Duodenal mucosa (tissue), 2 donors: ENCODE data around the gene MAD1L1.

Experiments
- H3K27ac ChIP-seq: one replicate; pipeline ENCODE4 v1.7.0; 2013; ENCODE audit warnings: low read depth, low read length
- H3K27me3 ChIP-seq, 2 donors: one replicate each; pipeline ENCODE4 v1.7.0; 2013; ENCODE audit warnings: low read length in 2 of 2, control low read depth in 1 of 2; ENCODE audit not compliant: insufficient read depth in 2 of 2, control insufficient read depth in 1 of 2
- H3K36me3 ChIP-seq, 2 donors: one replicate each; pipeline ENCODE4 v1.7.0; 2013; ENCODE audit warnings: low read length in 2 of 2, control low read depth in 1 of 2; ENCODE audit not compliant: insufficient read depth in 2 of 2, control insufficient read depth in 1 of 2
- H3K4me1 ChIP-seq, 2 donors: one replicate each; pipeline ENCODE4 v1.7.0; 2013; ENCODE audit warnings: low read length in 2 of 2, control low read depth in 1 of 2; ENCODE audit not compliant: insufficient read depth in 2 of 2, control insufficient read depth in 1 of 2
- H3K4me3 ChIP-seq, 2 donors: one replicate each; pipeline ENCODE4 v1.7.0; 2013; ENCODE audit warnings: low read length in 2 of 2, low read depth in 1 of 2
- H3K9ac ChIP-seq, 2 donors: one replicate each; pipeline ENCODE4 v1.7.0; 2013; ENCODE audit warnings: low read length in 2 of 2, low read depth in 1 of 2
- H3K9me3 ChIP-seq, 2 donors: one replicate each; pipeline ENCODE4 v1.7.0; 2013; ENCODE audit warnings: low read length in 2 of 2, control low read depth in 1 of 2; ENCODE audit not compliant: control insufficient read depth in 1 of 2

The MAD1L1 gene

DNA sequence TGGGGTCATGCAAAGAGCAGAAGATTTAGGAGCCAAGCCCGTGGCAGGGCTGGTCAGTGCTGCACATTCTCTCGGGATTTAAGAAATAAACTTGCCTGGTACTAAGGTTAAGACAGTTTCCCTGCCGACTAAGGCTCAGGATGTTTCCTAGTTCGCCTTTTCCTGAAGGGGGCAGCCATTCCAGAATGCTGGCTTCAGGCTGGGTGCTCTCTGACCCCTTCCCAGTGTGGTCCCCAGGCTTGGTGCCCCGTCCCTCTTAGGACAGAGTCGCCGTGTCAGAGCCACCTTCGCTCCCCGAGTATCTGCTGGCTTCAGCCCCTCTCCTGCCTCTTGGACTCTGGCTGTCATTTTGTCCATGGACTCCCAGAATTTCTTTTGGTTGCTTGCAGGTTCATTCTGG is 445.5 kb downstream of the MAD1L1 start:
- no peaks in the 10 kb centered on the region for H3K36me3 ChIP-seq
- H3K9me3 ChIP-seq = no peaks in the 10 kb centered on the region
- H3K27ac ChIP-seq = no peak overlapping the region

DNA sequence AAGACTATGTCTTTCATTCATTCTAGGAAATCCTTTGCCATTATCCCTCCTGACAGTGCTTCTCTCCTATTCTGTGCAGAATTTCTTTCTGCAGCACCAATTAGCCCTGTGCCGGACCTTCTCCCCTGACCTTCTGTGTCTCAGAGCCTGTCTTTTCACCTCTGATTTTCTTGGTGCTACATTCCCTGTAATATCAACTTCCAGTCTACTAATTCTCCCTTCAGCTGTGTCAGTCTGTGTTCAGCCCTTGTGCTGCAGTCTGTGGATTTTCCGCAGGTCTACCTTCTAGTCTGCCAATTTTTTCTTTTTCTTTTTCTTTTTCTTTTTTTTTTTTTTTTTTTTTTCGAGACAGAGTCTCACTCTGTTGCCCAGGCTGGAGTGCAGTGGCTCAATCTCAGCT is 446.9 kb downstream of the MAD1L1 start:
- Histone ChIP-seq H3K4me3 (no peak overlapping the region), H3K27me3 (no peaks in the 10 kb centered on the region), H3K9ac (no peak overlapping the region), H3K27ac (no peak overlapping the region), H3K36me3 (no peaks in the 10 kb centered on the region), H3K9me3 (no peaks in the 10 kb centered on the region), H3K4me1 (no peaks in the 10 kb centered on the region)

More for the DNA sequence above, 445.5 kb downstream of the MAD1L1 start:
- Histone ChIP-seq H3K9ac (no peak overlapping the region), H3K4me3 (no peak overlapping the region), H3K27me3 (no peaks in the 10 kb centered on the region), H3K4me1 (no peaks in the 10 kb centered on the region)

DNA sequence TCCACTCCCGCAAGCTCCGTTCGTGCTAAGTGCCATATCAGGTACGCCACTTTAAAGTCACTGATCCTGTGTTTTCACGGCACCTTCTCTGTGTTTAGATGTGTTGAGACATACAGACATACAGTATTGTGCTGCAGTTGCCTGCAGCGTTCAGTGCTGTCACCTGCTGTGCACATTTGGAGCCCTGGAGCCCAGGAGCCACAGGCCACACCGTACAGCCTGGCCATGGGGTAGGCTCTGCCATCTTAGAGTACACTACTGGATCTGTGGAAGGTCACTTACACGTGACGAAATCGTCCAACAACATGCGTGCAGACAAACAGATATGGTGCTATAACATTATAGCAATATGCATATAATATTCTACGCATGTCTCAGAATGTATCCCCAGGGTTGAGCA is 451.4 kb downstream of the MAD1L1 start:
- H3K27me3 ChIP-seq = no peaks in the 10 kb centered on the region
- peaks cover 0 to 5% of the 10 kb centered on the region in 2 donors for H3K9me3 ChIP-seq
- no peak overlapping the region for H3K9ac ChIP-seq
- no peak overlapping the region for H3K4me3 ChIP-seq
- H3K4me1 ChIP-seq = no peaks in the 10 kb centered on the region
- no peaks in the 10 kb centered on the region for H3K36me3 ChIP-seq
- no peak overlapping the region for H3K27ac ChIP-seq

DNA sequence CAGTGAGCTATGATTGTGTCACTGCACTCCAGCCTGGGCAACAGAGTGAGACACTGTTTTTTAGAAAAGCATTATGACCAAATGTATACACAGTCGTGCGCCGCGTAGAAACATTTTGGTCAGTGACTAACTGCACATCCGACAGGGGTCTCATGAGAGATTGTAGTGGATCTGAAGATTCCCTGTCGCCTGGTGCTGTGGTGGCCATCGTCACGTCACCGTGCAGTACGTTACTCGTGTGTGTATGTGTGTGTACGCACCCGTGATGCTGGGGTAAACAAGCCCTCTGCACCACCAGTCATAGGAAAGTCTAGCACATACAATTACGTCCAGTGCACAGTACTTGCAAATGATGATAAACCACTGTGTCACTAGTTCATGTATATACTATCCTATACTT is 453.3 kb downstream of the MAD1L1 start:
- Histone ChIP-seq H3K27me3 (no peaks in the 10 kb centered on the region), H3K4me3 (no peak overlapping the region), H3K4me1 (no peaks in the 10 kb centered on the region), H3K36me3 (no peaks in the 10 kb centered on the region), H3K9ac (no peak overlapping the region), H3K27ac (no peak overlapping the region), H3K9me3 (peaks cover 0 to 12% of the 10 kb centered on the region in 2 donors)

- Histone ChIP-seq H3K27ac (no peak overlapping the region), H3K9me3 (peaks cover 0 to 12% of the 10 kb centered on the region in 2 donors), H3K27me3 (no peaks in the 10 kb centered on the region), H3K4me3 (no peak overlapping the region), H3K4me1 (no peaks in the 10 kb centered on the region), H3K36me3 (no peaks in the 10 kb centered on the region), H3K9ac (no peak overlapping the region)
Measured at GRCh38 chr7:1777122-1777521, 455.6 kb downstream of the MAD1L1 start.

- H3K4me3 ChIP-seq = no peak overlapping the region
- H3K4me1 ChIP-seq = no peaks in the 10 kb centered on the region
- no peak overlapping the region for H3K9ac ChIP-seq
- H3K36me3 ChIP-seq = no peaks in the 10 kb centered on the region
- H3K9me3 ChIP-seq = peaks cover 0 to 12% of the 10 kb centered on the region in 2 donors
- H3K27me3 ChIP-seq = no peaks in the 10 kb centered on the region
- H3K27ac ChIP-seq = no peak overlapping the region
Measured at GRCh38 chr7:1775389-1775788, 457.4 kb downstream of the MAD1L1 start.

DNA sequence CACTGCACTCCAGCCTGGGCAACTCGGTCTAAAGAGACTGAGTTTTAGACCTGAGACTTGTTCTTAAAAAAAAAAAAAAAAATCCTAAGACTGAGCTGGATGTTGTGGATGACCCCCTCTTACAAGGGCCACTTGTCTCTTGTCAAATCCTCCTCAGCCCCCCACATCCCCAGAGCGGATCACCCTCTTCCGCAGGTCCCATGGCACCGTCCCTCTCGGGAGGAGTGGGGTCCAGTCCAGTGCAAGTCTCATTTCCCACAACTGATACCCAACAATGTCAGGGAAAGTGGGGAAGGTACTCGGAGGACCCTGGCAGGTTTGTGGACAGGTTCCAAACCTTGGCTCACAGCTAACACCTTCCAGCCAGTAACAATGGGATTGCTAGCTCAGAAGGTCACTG is 462.4 kb downstream of the MAD1L1 start:
- Histone ChIP-seq H3K9ac (no peak overlapping the region), H3K4me3 (no peak overlapping the region), H3K36me3 (no peaks in the 10 kb centered on the region)

DNA sequence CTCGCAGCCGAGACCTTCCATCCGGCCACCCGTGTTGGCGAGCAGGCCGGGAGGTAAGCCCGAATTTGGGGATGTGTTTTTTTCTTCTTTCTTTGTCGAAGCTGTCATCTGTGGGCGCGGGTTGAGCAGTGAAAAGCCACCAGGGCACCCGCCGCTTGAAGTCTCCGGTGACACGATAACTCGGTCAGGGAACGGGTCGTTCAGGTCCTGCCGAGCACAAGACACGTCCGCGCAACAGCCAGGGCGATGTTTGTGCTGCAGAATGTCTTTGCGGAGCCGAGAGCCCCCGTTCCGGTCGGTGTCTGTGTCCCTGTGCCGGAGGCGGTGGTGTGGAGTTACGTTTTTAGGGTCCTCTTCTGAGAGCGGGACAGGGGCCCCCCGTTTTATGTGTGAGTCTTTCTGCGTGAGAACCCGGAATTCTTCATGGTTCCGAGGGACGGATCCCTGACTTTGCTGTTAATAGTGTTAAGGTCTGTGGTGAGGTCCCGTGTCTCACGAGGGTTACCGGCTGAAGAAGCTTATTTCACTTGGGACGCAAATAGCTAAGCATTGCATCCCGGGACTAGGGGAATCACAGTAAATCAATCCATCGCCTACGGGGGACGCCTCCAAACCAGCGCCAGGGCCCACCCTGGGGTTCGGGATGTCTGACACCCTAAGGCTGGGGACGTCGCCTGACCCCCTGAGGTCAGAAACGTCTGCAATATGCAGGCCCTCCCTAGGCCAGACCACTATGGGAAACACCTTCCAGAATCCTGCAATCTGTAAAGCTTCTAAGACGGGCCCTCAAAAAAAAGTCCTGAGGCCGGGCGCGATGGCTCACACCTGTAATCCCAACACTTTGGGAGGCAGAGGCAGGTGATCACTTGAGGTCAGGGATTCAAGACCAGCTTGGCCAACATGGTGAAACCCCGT is 463.2 kb downstream of the MAD1L1 start:
- peaks cover 0 to 4% of the 10 kb centered on the region in 2 donors for H3K27me3 ChIP-seq
- H3K4me3 ChIP-seq = no peak overlapping the region
- no peak overlapping the region for H3K27ac ChIP-seq
- H3K9ac ChIP-seq = no peak overlapping the region
- H3K9me3 ChIP-seq = no peaks in the 10 kb centered on the region
- H3K4me1 ChIP-seq = no peaks in the 10 kb centered on the region
- no peaks in the 10 kb centered on the region for H3K36me3 ChIP-seq

More for the DNA sequence above, 462.4 kb downstream of the MAD1L1 start:
- H3K9me3 ChIP-seq = peaks cover 0 to 2% of the 10 kb centered on the region in 2 donors
- H3K27ac ChIP-seq = no peak overlapping the region
- peaks cover 0 to 4% of the 10 kb centered on the region in 2 donors for H3K27me3 ChIP-seq
- H3K4me1 ChIP-seq = no peaks in the 10 kb centered on the region

DNA sequence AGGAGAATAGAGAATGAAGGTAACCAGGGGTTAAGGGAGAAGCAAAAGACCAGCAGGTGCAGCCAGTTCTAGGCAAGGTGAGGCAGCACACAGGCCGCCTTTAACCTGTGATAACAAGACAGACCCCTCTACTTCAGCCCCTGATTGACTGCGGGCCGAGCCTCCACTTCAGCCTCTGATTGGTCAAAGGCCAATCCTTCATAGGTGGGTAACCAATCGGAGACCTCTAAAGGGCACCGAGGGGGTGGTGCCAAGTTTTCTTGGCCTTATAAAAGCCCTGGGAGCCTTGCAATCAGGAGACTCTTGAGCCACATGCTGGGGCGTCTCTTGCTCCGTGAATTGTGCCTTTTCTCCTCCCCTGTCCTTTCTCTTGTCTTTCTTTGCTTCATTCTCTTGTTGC is 463.9 kb downstream of the MAD1L1 start:
- no peaks in the 10 kb centered on the region for H3K36me3 ChIP-seq
- peaks cover 0 to 4% of the 10 kb centered on the region in 2 donors for H3K27me3 ChIP-seq
- H3K27ac ChIP-seq = no peak overlapping the region

GRCh38 chr7:1767524-1767923 is 465.2 kb downstream of the MAD1L1 start:
- Histone ChIP-seq H3K9ac (no peak overlapping the region), H3K27me3 (peaks cover 0 to 4% of the 10 kb centered on the region in 2 donors), H3K9me3 (peaks cover 4 to 5% of the 10 kb centered on the region in 2 donors), H3K4me1 (no peaks in the 10 kb centered on the region), H3K36me3 (no peaks in the 10 kb centered on the region), H3K4me3 (no peak overlapping the region), H3K27ac (no peak overlapping the region)

More for the DNA sequence above, 463.9 kb downstream of the MAD1L1 start:
- no peak overlapping the region for H3K9ac ChIP-seq
- H3K4me3 ChIP-seq = no peak overlapping the region
- no peaks in the 10 kb centered on the region for H3K9me3 ChIP-seq
- H3K4me1 ChIP-seq = no peaks in the 10 kb centered on the region
